ENCODE results near the gene SIGLEC11. TPM values are rescaled to one million over a fixed set of nuclear protein-coding genes. Genes with fewer than 3 reads are reported as not detected.
"Not testable (repeated sequence)": the region's sequence is repeated elsewhere in the genome, so short reads cannot be mapped to it uniquely, and the experiment has no call there.

Gene SIGLEC11
- total RNA-seq, 1 donor from 2014 or later, result not detected

DNA sequence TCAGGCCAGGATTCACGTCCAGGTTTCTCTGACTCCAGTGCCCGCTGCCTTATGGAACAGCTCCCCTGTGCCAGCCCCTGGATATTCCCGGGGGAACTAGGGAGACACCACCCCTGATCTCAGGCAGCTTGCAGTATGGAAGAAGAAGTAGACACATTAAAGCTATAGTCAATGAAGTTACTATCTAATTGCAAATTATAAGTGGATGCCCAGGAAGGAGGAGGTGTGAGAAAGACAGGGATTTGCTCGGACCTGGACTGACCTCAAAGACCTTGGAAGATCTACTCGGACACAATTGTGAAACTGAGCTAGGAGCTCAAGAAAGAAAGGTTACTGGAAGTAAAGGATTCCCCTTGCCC is 10.4 kb downstream of the SIGLEC11 start:
- Histone ChIP-seq H3K4me2 (no peak overlapping the region), H3K36me3 (no peaks in the 10 kb centered on the region), H3K27me3 (no peaks in the 10 kb centered on the region), H3K4me1 (no peaks in the 10 kb centered on the region), H3K4me3 (no peak overlapping the region), H3K79me2 (ENCODE audit: low read depth) (no peaks in the 10 kb centered on the region), H3K27ac (no peak overlapping the region), H3K9me3 (ENCODE audit: low read depth) (no peaks in the 10 kb centered on the region), H2AFZ (replicated peaks) (no peak overlapping the region), H3K9ac (no peak overlapping the region), H3F3A (ENCODE audit: low read depth) (no peaks in the 10 kb centered on the region), H4K20me1 (ENCODE audit: low read depth) (no peaks in the 10 kb centered on the region)
- Mint-ChIP-seq H3K9me3 (no peaks in the 10 kb centered on the region), H3K27me3 (ENCODE audit: insufficient read depth, low read depth) (peaks cover 3% of the 10 kb centered on the region), H3K4me3 (no peak overlapping the region), H3K36me3 (no peaks in the 10 kb centered on the region), H3K27ac (peak overlapping the region; percentile 51), H3K4me1 (peaks cover 26% of the 10 kb centered on the region)
- no peak for DNase-seq (ENCODE audit: low spot score)
- TF ChIP-seq EZH2 (IDR thresholded peaks at IDR 0.05) (no peak), EZH2phosphoT487 (IDR thresholded peaks at IDR 0.05) (no peak)
- TF ChIP-seq, protein P1, sequence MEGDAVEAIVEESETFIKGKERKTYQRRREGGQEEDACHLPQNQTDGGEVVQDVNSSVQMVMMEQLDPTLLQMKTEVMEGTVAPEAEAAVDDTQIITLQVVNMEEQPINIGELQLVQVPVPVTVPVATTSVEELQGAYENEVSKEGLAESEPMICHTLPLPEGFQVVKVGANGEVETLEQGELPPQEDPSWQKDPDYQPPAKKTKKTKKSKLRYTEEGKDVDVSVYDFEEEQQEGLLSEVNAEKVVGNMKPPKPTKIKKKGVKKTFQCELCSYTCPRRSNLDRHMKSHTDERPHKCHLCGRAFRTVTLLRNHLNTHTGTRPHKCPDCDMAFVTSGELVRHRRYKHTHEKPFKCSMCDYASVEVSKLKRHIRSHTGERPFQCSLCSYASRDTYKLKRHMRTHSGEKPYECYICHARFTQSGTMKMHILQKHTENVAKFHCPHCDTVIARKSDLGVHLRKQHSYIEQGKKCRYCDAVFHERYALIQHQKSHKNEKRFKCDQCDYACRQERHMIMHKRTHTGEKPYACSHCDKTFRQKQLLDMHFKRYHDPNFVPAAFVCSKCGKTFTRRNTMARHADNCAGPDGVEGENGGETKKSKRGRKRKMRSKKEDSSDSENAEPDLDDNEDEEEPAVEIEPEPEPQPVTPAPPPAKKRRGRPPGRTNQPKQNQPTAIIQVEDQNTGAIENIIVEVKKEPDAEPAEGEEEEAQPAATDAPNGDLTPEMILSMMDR (IDR thresholded peaks at IDR 0.05), result no peak

DNA sequence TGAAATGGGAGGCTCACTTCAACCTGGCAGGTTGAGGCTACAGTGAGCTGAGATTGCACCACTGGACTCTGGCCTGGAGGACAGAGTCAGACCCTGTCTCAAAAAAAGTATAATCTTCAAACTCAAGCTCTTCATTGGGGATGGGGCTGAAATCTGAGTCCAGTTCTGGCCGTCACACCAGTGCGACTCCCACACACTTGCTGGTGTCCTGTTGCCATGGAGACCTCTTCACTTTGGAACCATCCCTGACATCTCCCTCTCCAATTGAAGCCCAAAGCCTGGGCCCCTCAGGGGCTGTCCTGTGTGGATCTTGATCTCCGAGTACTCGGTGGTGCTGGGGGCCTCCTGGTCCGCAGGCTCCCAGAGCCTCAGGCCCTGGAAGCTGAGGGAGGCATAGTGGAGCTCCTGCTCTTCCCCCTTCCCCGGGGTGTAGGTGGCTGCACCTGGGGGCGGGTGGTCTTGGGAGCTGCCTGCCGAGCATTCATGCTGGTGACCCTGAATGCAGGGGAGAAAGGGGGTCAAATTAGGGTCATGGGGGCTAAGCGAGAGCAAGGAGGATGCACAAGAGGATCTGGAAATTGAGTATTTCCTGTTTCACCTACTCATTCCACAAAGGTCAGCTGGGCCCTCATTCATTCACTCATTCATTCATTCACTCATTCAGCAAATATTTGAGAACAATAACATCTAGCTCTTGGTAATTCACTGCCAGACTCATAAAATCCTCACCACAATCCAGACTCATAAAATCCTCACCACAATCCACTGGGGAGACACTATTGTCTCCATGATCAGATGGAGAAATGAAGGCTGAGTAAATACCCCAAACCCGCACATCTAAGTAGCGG is 11.0 kb downstream of the SIGLEC11 start:
- DNase-seq (ENCODE audit: low spot score), result no peak
- no peak overlapping the region for H3K27ac ChIP-seq
- H3K4me1 ChIP-seq, result no peaks in the 10 kb centered on the region
- H3K36me3 Mint-ChIP-seq, result no peaks in the 10 kb centered on the region
- no peak overlapping the region for H3K9ac ChIP-seq
- peaks cover 3% of the 10 kb centered on the region for H3K27me3 Mint-ChIP-seq (ENCODE audit: insufficient read depth, low read depth)
- H3K9me3 ChIP-seq (ENCODE audit: low read depth), result no peaks in the 10 kb centered on the region
- no peak overlapping the region for H3K4me3 ChIP-seq
- no peaks in the 10 kb centered on the region for H4K20me1 ChIP-seq (ENCODE audit: low read depth)
- no peaks in the 10 kb centered on the region for H3K9me3 Mint-ChIP-seq
- H3F3A ChIP-seq (ENCODE audit: low read depth), result no peaks in the 10 kb centered on the region
- H3K4me1 Mint-ChIP-seq, result peaks cover 26% of the 10 kb centered on the region
- no peaks in the 10 kb centered on the region for H3K79me2 ChIP-seq (ENCODE audit: low read depth)
- TF ChIP-seq EZH2 (IDR thresholded peaks at IDR 0.05) (no peak), EZH2phosphoT487 (IDR thresholded peaks at IDR 0.05) (no peak)
- H3K27ac Mint-ChIP-seq, result peak overlapping the region; percentile 86
- no peaks in the 10 kb centered on the region for H3K36me3 ChIP-seq
- H3K4me3 Mint-ChIP-seq, result peak overlapping the region; percentile 53
- H2AFZ ChIP-seq (replicated peaks), result no peak overlapping the region
- H3K4me2 ChIP-seq, result no peak overlapping the region
- H3K27me3 ChIP-seq, result no peaks in the 10 kb centered on the region

DNA sequence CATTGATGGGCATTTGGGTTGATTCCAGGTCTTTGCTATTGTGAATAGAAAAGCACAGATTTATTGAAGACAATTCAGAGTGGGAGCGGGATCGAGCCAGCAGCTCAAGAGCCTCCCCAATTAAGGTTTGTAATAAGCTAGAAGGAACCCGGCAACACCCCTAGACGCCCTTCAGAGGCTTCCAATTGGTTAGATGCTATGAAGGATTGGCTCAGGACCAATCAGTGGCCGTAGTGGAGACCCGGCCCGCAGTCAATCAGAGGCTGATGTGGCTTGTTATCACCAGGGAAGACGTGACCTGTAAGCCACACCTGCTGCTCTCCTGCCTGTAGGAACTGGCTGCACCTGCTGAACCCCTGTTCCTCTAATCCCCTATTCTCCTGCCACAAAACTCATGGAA is 14.6 kb downstream of the SIGLEC11 start:
- H4K20me1 ChIP-seq (ENCODE audit: low read depth), result no peaks in the 10 kb centered on the region
- H3K36me3 Mint-ChIP-seq, result no peaks in the 10 kb centered on the region
- peaks cover 19% of the 10 kb centered on the region for H3K4me1 Mint-ChIP-seq
- H3K9me3 Mint-ChIP-seq, result no peaks in the 10 kb centered on the region
- H3F3A ChIP-seq (ENCODE audit: low read depth), result no peaks in the 10 kb centered on the region
- no peak overlapping the region for H3K27ac ChIP-seq
- peaks cover 3% of the 10 kb centered on the region for H3K27me3 Mint-ChIP-seq (ENCODE audit: insufficient read depth, low read depth)
- no peaks in the 10 kb centered on the region for H3K9me3 ChIP-seq (ENCODE audit: low read depth)
- H3K4me3 ChIP-seq, result no peak overlapping the region
- no peak overlapping the region for H3K27ac Mint-ChIP-seq
- H3K79me2 ChIP-seq (ENCODE audit: low read depth), result no peaks in the 10 kb centered on the region
- DNase-seq (ENCODE audit: low spot score), result no peak
- H3K4me2 ChIP-seq, result no peak overlapping the region
- peaks cover 7% of the 10 kb centered on the region for H3K27me3 ChIP-seq
- no peak overlapping the region for H2AFZ ChIP-seq (replicated peaks)
- no peak overlapping the region for H3K4me3 Mint-ChIP-seq
- no peak overlapping the region for H3K9ac ChIP-seq
- no peaks in the 10 kb centered on the region for H3K4me1 ChIP-seq
- no peak for TF ChIP-seq EZH2phosphoT487 (IDR thresholded peaks at IDR 0.05)
- TF ChIP-seq, protein P1 (IDR thresholded peaks at IDR 0.05), result no peak
- TF ChIP-seq EZH2 (IDR thresholded peaks at IDR 0.05), result no peak
- no peaks in the 10 kb centered on the region for H3K36me3 ChIP-seq

DNA sequence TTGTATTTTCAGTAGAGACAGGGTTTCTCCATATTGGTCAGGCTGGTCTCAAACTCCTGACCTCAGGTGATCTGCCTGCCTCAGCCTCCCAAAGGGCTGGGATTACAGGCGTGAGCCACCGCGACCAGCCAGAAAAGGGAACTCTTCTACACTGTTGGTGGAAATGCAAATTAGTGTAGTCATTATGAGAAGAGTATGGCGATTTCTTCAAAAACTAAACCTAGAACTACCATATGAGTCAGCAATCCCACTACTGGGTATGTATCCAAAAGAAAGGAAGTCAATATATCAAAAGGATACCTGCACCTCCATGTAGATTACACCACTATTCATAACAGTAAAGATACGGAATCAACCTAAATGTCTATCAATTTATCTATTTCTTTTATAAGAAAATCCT is 16.4 kb downstream of the SIGLEC11 start:
- H3K27ac Mint-ChIP-seq; H3K36me3 Mint-ChIP-seq; H3K27ac ChIP-seq; H3K4me3 ChIP-seq; H3K79me2 ChIP-seq (ENCODE audit: low read depth); H3K4me2 ChIP-seq; H3K9me3 Mint-ChIP-seq; H3K9me3 ChIP-seq (ENCODE audit: low read depth); H3K9ac ChIP-seq; H3F3A ChIP-seq (ENCODE audit: low read depth); H3K36me3 ChIP-seq; DNase-seq (ENCODE audit: low spot score); H2AFZ ChIP-seq (replicated peaks); H3K27me3 Mint-ChIP-seq (ENCODE audit: insufficient read depth, low read depth); H4K20me1 ChIP-seq (ENCODE audit: low read depth); H3K27me3 ChIP-seq; H3K4me1 ChIP-seq; H3K4me3 Mint-ChIP-seq: not testable (repeated sequence)
- peaks cover 20% of the 10 kb centered on the region for H3K4me1 Mint-ChIP-seq
